Gastrocnemius medialis (tissue), 4 donors: Measurements from ENCODE around the gene LIG4. TPM values are rescaled to one million over a fixed set of nuclear protein-coding genes. Genes with fewer than 3 reads are reported as not detected.

Experiments used
- ATAC-seq, 2 donors: fragments of 150-250 bp; one replicate each; pipeline ENCODE4 v1.9.1; 2016
- DNase-seq, 2 donors: peaks; one replicate each; pipeline ENCODE4 v3.0.0-alpha.2; 2019
- H3K27ac ChIP-seq, 4 donors: fragments of 200-600 bp; sonication (generic); 1 replicate in 1 of 4; 2 replicates in 3 of 4; pipeline ENCODE4 v1.5.1; 2016 to 2018; ENCODE audit warnings: mild to moderate bottlenecking in 2 of 4, moderate library complexity in 1 of 4
- H3K27me3 ChIP-seq, 3 donors: fragments of 200-600 bp; sonication (generic) in 2 of 3; 1 replicate in 1 of 3; 2 replicates in 2 of 3; pipeline versions ENCODE4 v1.5.1 to v1.6.0; 2016 to 2019; ENCODE audit warnings: mild to moderate bottlenecking in 1 of 3, moderate library complexity in 1 of 3
- H3K36me3 ChIP-seq, 2 donors: fragments of 200-600 bp; sonication (generic) in 1 of 2; one replicate each; pipeline ENCODE4 v1.5.1; 2017 to 2018
- H3K4me1 ChIP-seq, 2 donors: fragments of 200-600 bp; sonication (generic) in 1 of 2; one replicate each; pipeline ENCODE4 v1.5.1; 2016 to 2017; ENCODE audit warnings: mild to moderate bottlenecking in 2 of 2
- H3K4me3 ChIP-seq, 4 donors: fragments of 200-600 bp; sonication (generic) in 3 of 4; 1 replicate in 1 of 4; 2 replicates in 3 of 4; pipeline ENCODE4 v1.5.1; 2016 to 2019; ENCODE audit warnings: mild to moderate bottlenecking in 2 of 4
- H3K9me3 ChIP-seq, 3 donors: fragments of 200-600 bp; sonication (generic) in 2 of 3; 1 replicate in 1 of 3; 2 replicates in 2 of 3; pipeline ENCODE4 v1.5.1; 2016 to 2019
- POLR2A ChIP-seq, 2 donors: fragments of 450-650 bp; IDR thresholded peaks; one replicate each; pipeline ENCODE4 v1.6.1; 2017; ENCODE audit warnings: antibody characterized with exemption in 2 of 2, mild to moderate bottlenecking in 2 of 2, moderate library complexity in 2 of 2
- in situ Hi-C, 4 donors: fragments of 200-750 bp; cut with MboI; loops; one replicate each; pipeline versions ENCODE4 v1.15.0 to v1.8.0; 2017; ENCODE audit warnings: low sequenced_read_pairs in 4 of 4
- intact Hi-C: fragments of 100-400 bp; cut with DNase I; formaldehyde crosslinking; loops from one replicate; pipeline ENCODE4 v1.15.1; 2023; ENCODE audit warnings: low total_unique reads
- total RNA-seq, 4 donors: library from RNA; depleted of rRNA; stranded (reverse); fragments of >200 nt; gene quantifications; one replicate each; pipeline versions ENCODE4 v1.1.0 to v1.2.3, GENCODE V29; 2016
- TF ChIP-seq, protein P1 (sequence below), 5 experiments: fragments of 450-650 bp in 3 of 5; fragments of 200-600 bp in 2 of 5; sonication (generic) in 2 of 5; IDR thresholded peaks in 4 of 5; conservative IDR thresholded peaks in 1 of 5; 1 replicate in 4 of 5; 2 replicates in 1 of 5; pipeline ENCODE4 v1.5.1; 2016 to 2019; ENCODE audit warnings: antibody characterized with exemption in 5 of 5, mild to moderate bottlenecking in 3 of 5, moderate library complexity in 3 of 5

LIG4 gene
- total RNA-seq, 4 donors from 2014 or later: 5.6 to 12.4 (median 11.3) TPM

DNA sequence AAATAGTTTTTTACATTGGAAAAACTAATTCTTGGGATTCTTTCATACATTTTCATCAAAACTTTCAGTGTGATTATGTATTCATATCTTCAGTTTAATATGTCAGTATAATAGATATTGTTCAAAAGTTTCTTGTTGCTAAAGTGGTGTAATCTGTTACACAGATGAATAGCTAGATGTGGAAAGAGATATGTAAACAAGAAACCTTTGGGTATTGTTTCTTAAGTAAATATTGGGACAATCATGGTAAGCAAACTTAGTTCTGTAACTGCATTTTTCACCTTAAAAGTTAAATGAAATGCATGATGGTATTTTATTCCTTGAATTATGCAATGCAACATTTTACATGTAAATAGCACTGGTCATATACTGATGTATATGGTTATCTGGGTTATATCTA is 15.0 kb upstream of the LIG4 start:
- no peak overlapping the region for H3K27ac ChIP-seq
- ATAC-seq (no peak), DNase-seq (no peak)
- no peak overlapping the region for H3K4me3 ChIP-seq
- no peaks in the 10 kb centered on the region for H3K9me3 ChIP-seq
- H3K36me3 ChIP-seq: no peaks in the 10 kb centered on the region
- no peak for TF ChIP-seq POLR2A (IDR thresholded peaks at IDR 0.05)
- TF ChIP-seq, protein P1, sequence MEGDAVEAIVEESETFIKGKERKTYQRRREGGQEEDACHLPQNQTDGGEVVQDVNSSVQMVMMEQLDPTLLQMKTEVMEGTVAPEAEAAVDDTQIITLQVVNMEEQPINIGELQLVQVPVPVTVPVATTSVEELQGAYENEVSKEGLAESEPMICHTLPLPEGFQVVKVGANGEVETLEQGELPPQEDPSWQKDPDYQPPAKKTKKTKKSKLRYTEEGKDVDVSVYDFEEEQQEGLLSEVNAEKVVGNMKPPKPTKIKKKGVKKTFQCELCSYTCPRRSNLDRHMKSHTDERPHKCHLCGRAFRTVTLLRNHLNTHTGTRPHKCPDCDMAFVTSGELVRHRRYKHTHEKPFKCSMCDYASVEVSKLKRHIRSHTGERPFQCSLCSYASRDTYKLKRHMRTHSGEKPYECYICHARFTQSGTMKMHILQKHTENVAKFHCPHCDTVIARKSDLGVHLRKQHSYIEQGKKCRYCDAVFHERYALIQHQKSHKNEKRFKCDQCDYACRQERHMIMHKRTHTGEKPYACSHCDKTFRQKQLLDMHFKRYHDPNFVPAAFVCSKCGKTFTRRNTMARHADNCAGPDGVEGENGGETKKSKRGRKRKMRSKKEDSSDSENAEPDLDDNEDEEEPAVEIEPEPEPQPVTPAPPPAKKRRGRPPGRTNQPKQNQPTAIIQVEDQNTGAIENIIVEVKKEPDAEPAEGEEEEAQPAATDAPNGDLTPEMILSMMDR (IDR thresholded peaks at IDR 0.05 in 4 of 5, conservative IDR thresholded peaks at IDR 0.05 in 1 of 5): no peak
- intact Hi-C loops: no loop called here
- in situ Hi-C loops: no loop called here
- peaks cover 0 to 5% of the 10 kb centered on the region in 2 donors for H3K4me1 ChIP-seq
- no peaks in the 10 kb centered on the region for H3K27me3 ChIP-seq

DNA sequence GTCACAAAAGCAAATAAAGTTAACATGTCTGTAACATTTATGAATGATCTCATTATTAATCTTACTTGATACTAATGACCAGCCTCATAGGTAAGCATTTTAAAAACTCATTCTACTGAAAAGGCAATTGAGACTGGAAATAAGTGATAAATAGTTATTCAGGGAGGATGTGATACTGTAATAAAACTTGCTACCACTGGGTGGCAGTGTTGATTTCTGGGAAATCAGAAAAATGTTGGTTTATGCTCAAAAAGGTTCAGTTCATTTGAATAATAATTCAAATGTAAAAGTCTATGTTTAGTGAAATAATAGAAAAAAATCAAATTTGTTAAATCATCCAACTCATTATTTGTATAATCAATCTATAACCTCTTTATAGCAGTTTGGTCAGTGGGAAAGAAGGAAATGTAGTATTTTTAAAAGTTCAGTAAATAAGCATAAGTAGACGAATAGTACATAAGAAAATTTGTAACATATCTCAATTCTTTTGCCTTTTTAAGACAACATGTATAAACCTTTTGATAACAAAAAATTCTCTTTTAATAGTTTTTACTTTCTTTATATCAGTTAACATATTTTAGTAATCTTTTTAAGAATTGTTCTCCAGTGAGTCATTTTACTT is 12.4 kb upstream of the LIG4 start:
- H3K36me3 ChIP-seq: no peaks in the 10 kb centered on the region
- TF ChIP-seq POLR2A (IDR thresholded peaks at IDR 0.05): no peak
- TF ChIP-seq, protein P1 (IDR thresholded peaks at IDR 0.05 in 4 of 5, conservative IDR thresholded peaks at IDR 0.05 in 1 of 5): peak in 4 of 5 experiments; percentile 45 to 76 (median 66)
- no peaks in the 10 kb centered on the region for H3K27me3 ChIP-seq
- H3K4me1 ChIP-seq: peaks cover 14 to 21% of the 10 kb centered on the region in 2 donors
- in situ Hi-C loops: no loop called here
- H3K9me3 ChIP-seq: no peaks in the 10 kb centered on the region
- DNase-seq: no peak
- H3K4me3 ChIP-seq: no peak overlapping the region
- H3K27ac ChIP-seq: no peak overlapping the region
- intact Hi-C loops: no loop called here
- ATAC-seq: no peak

DNA sequence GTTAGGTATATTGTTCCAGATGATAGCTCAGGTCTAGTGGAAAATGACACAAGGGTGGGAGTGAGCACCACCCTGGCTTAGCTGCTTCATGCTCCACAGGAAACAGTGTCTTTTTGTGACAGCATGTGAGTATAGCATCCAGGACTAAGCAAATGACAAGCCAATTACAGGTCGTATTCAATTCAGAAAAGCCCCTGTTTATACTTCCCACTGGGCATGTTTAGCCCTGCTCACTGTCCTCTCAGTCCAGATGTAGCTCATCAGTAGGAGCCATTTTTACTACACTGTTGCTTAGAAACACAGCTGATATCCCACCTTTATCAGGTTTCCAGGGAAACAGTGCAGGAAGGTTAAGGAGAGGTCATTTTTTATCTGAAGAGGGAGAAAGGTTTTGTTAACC is 10.8 kb upstream of the LIG4 start:
- no peak overlapping the region for H3K4me3 ChIP-seq
- no peak for ATAC-seq
- H3K4me1 ChIP-seq: peaks cover 21 to 24% of the 10 kb centered on the region in 2 donors
- H3K27ac ChIP-seq: no peak overlapping the region
- no peaks in the 10 kb centered on the region for H3K36me3 ChIP-seq
- DNase-seq: no peak
- intact Hi-C loops (no loop called here), in situ Hi-C loops (no loop called here)
- TF ChIP-seq, protein P1 (IDR thresholded peaks at IDR 0.05 in 4 of 5, conservative IDR thresholded peaks at IDR 0.05 in 1 of 5): no peak
- no peak for TF ChIP-seq POLR2A (IDR thresholded peaks at IDR 0.05)
- H3K9me3 ChIP-seq: no peaks in the 10 kb centered on the region
- no peaks in the 10 kb centered on the region for H3K27me3 ChIP-seq

DNA sequence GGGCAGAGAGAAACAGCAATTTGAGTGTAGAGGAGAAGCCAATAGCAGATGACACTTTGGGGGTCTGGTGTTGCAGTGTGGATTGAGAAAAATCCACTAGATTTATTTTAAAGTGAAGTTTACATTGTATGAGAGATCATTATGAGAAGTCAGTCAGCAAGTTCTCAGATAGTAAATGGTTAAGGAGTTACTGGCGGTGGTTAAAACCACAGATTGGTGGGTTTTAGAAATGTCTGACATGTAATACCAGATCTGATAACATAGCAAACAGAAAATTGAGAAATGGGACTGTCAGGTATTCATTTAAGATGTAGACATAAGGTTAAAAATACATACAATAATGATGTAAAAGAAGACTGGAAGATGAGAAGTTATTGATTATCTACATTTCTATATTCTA is 10.1 kb upstream of the LIG4 start:
- no peak for ATAC-seq
- Histone ChIP-seq H3K27ac (no peak overlapping the region), H3K4me3 (no peak overlapping the region), H3K9me3 (no peaks in the 10 kb centered on the region), H3K4me1 (peaks cover 21 to 30% of the 10 kb centered on the region in 2 donors), H3K27me3 (no peaks in the 10 kb centered on the region), H3K36me3 (no peaks in the 10 kb centered on the region)
- DNase-seq: no peak
- intact Hi-C loops: no loop called here
- in situ Hi-C loops: no loop called here
- TF ChIP-seq POLR2A (IDR thresholded peaks at IDR 0.05): no peak
- TF ChIP-seq, protein P1 (IDR thresholded peaks at IDR 0.05 in 4 of 5, conservative IDR thresholded peaks at IDR 0.05 in 1 of 5): no peak
